ENCODE results near the gene UQCRFS1.
"Not testable (repeated sequence)": the region's sequence is repeated elsewhere in the genome, so short reads cannot be mapped to it uniquely, and the experiment has no call there.

The UQCRFS1 gene

GRCh38 chr19:29245215-29245614 is 32.3 kb upstream of the UQCRFS1 start:
- no peak for TF ChIP-seq CTCF (IDR thresholded peaks at IDR 0.05; ENCODE audit: low read length, missing control alignments)
- peak; percentile 2 for DNase-seq (ENCODE audit: low read depth)
- H3K4me3 ChIP-seq (replicated peaks; ENCODE audit: low read depth, low read length): no peak overlapping the region

GRCh38 chr19:29241324-29241723 is 28.4 kb upstream of the UQCRFS1 start:
- no peak for TF ChIP-seq CTCF (IDR thresholded peaks at IDR 0.05; ENCODE audit: low read length, missing control alignments)
- H3K4me3 ChIP-seq (replicated peaks; ENCODE audit: low read depth, low read length): no peak overlapping the region
- DNase-seq (ENCODE audit: low read depth): no peak

- no peak overlapping the region for H3K4me3 ChIP-seq (replicated peaks; ENCODE audit: low read depth, low read length)
- TF ChIP-seq CTCF (IDR thresholded peaks at IDR 0.05; ENCODE audit: low read length, missing control alignments): no peak
- DNase-seq (ENCODE audit: low read depth): no peak
Observed at GRCh38 chr19:29239213-29239776, 26.3 kb upstream of the UQCRFS1 start.

GRCh38 chr19:29233591-29233990 is 20.6 kb upstream of the UQCRFS1 start:
- TF ChIP-seq CTCF (IDR thresholded peaks at IDR 0.05; ENCODE audit: low read length, missing control alignments): no peak
- no peak overlapping the region for H3K4me3 ChIP-seq (replicated peaks; ENCODE audit: low read depth, low read length)
- DNase-seq (ENCODE audit: low read depth): no peak

- TF ChIP-seq CTCF (IDR thresholded peaks at IDR 0.05; ENCODE audit: low read length, missing control alignments): no peak
- DNase-seq (ENCODE audit: low read depth): no peak
- H3K4me3 ChIP-seq (replicated peaks; ENCODE audit: low read depth, low read length): no peak overlapping the region
Observed at GRCh38 chr19:29232315-29232852, 19.4 kb upstream of the UQCRFS1 start.

GRCh38 chr19:29231306-29231705 is 18.4 kb upstream of the UQCRFS1 start:
- not testable (repeated sequence) for H3K4me3 ChIP-seq (replicated peaks; ENCODE audit: low read depth, low read length); DNase-seq (ENCODE audit: low read depth)

GRCh38 chr19:29217616-29218015 is 4.7 kb upstream of the UQCRFS1 start:
- no peak for DNase-seq (ENCODE audit: low read depth)
- H3K4me3 ChIP-seq (replicated peaks; ENCODE audit: low read depth, low read length): no peak overlapping the region
- TF ChIP-seq CTCF (IDR thresholded peaks at IDR 0.05; ENCODE audit: low read length, missing control alignments): no peak

Data from fibroblast of pulmonary artery (primary cell).